ENCODE data around the gene NRP1. TPM values are rescaled to one million over a fixed set of nuclear protein-coding genes. Genes with fewer than 3 reads are reported as not detected.

Gene NRP1
- polyA plus RNA-seq, 3 donors, result 1.1 to 1.7 (median 1.3) TPM

DNA sequence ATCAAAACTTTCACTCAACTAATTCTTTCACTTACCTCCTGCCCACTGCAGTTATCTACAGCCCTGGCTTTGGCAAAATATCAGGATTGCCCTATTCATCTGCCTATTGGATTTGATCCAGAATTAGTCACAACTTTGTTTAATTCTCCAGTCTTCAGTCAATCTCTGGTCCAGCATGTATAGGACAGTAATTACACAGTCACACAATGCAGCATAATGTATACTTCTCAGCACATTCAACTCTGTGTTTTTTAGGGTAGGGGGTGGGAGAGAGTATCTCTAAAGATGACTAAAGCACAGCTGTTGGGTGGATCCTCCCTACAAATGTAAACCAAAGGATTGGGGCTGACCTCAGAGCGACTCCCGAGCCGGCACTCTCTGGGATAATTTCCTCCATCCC lies 17.7 kb upstream of the NRP1 start:
- H3K4me1 Mint-ChIP-seq, result no peaks in the 10 kb centered on the region
- intact Hi-C loops (cut with micrococcal nuclease), result no loop called here

DNA sequence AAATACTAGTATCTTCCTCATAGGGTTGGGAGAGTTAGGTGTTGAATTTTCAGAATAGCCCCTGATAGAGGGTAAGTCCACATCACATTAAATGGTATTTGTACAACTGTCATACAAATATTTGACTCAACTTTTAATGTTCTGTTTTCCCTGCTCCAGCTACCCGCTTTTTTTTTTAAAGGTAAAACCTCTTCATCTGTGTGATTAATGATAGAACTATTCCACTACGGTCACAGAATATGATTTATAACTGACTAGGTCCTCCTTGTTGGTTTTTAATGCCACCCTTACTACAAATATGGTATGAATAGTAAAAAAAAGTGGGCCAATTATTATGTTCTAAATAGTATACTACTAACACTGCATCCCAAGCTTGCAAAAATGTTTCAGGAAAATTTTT lies 15.6 kb upstream of the NRP1 start:
- H3K36me3 Mint-ChIP-seq, result no peaks in the 10 kb centered on the region
- no peak overlapping the region for H3K4me3 Mint-ChIP-seq
- H3K27me3 Mint-ChIP-seq (ENCODE audit: low read depth in 3 of 3), result peaks cover 4 to 6% (median 5%) of the 10 kb centered on the region in 3 donors
- Histone ChIP-seq H3K4me3 (replicated peaks in 1 of 3; ENCODE audit: low read depth in 2 of 3, low read length in 3 of 3) (no peak overlapping the region), H4K20me1 (ENCODE audit: insufficient read depth, low read length) (no peaks in the 10 kb centered on the region), H3K9me3 (replicated peaks in 1 of 2; ENCODE audit: control insufficient read depth in 1 of 2, insufficient read depth in 1 of 2, low read length in 2 of 2) (no peaks in the 10 kb centered on the region), H3K9ac (ENCODE audit: insufficient read depth, low read length, poor library complexity, severe bottlenecking) (no peak overlapping the region), H3K27me3 (ENCODE audit: control insufficient read depth in 2 of 2, insufficient read depth in 2 of 2, low read length in 2 of 2) (peaks cover 2 to 4% of the 10 kb centered on the region in 2 donors), H3K79me2 (ENCODE audit: insufficient read depth, low read length) (no peaks in the 10 kb centered on the region), H3K36me3 (replicated peaks in 1 of 2; ENCODE audit: control insufficient read depth in 1 of 2, insufficient read depth in 2 of 2, low read length in 2 of 2) (no peaks in the 10 kb centered on the region), H3K4me1 (ENCODE audit: control insufficient read depth in 1 of 2, insufficient read depth in 2 of 2, low read length in 2 of 2) (peaks cover 0 to 3% of the 10 kb centered on the region in 2 donors), H2AFZ (ENCODE audit: insufficient read depth, low read depth, low read length, poor library complexity, severe bottlenecking) (no peak overlapping the region), H3K27ac (ENCODE audit: low read depth in 1 of 2, low read length in 2 of 2) (no peak overlapping the region), H3K4me2 (replicated peaks; ENCODE audit: extremely low read depth, low read length, poor library complexity, severe bottlenecking) (no peak overlapping the region)
- peaks cover 0 to 4% (median 0%) of the 10 kb centered on the region in 7 donors for H3K9me3 Mint-ChIP-seq
- no peak for DNase-seq
- no peak overlapping the region for H3K27ac Mint-ChIP-seq
- TF ChIP-seq, protein P1, sequence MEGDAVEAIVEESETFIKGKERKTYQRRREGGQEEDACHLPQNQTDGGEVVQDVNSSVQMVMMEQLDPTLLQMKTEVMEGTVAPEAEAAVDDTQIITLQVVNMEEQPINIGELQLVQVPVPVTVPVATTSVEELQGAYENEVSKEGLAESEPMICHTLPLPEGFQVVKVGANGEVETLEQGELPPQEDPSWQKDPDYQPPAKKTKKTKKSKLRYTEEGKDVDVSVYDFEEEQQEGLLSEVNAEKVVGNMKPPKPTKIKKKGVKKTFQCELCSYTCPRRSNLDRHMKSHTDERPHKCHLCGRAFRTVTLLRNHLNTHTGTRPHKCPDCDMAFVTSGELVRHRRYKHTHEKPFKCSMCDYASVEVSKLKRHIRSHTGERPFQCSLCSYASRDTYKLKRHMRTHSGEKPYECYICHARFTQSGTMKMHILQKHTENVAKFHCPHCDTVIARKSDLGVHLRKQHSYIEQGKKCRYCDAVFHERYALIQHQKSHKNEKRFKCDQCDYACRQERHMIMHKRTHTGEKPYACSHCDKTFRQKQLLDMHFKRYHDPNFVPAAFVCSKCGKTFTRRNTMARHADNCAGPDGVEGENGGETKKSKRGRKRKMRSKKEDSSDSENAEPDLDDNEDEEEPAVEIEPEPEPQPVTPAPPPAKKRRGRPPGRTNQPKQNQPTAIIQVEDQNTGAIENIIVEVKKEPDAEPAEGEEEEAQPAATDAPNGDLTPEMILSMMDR (IDR thresholded peaks at IDR 0.05), result no peak
- WGBS (ENCODE audit: insufficient coverage), result no CpG with 5 or more reads among the region's 2 CpGs
- H3K4me1 Mint-ChIP-seq, result no peaks in the 10 kb centered on the region
- intact Hi-C loops (cut with micrococcal nuclease), result no loop called here

More for the DNA sequence above, 17.7 kb upstream of the NRP1 start:
- H3K36me3 Mint-ChIP-seq, result no peaks in the 10 kb centered on the region
- whole genome bisulfite sequencing (ENCODE audit: insufficient coverage), result no CpG with 5 or more reads among the region's 3 CpGs
- H3K4me3 Mint-ChIP-seq, result no peak overlapping the region
- H3K4me2 ChIP-seq (replicated peaks; ENCODE audit: extremely low read depth, low read length, poor library complexity, severe bottlenecking), result no peak overlapping the region
- no peak overlapping the region for H2AFZ ChIP-seq (ENCODE audit: insufficient read depth, low read depth, low read length, poor library complexity, severe bottlenecking)
- H4K20me1 ChIP-seq (ENCODE audit: insufficient read depth, low read length), result no peaks in the 10 kb centered on the region
- no peaks in the 10 kb centered on the region for H3K9me3 ChIP-seq (replicated peaks in 1 of 2; ENCODE audit: control insufficient read depth in 1 of 2, insufficient read depth in 1 of 2, low read length in 2 of 2)
- no peak overlapping the region for H3K9ac ChIP-seq (ENCODE audit: insufficient read depth, low read length, poor library complexity, severe bottlenecking)
- DNase-seq, result no peak
- H3K27ac Mint-ChIP-seq, result no peak overlapping the region
- peaks cover 0 to 6% (median under 1%) of the 10 kb centered on the region in 7 donors for H3K9me3 Mint-ChIP-seq
- H3K27me3 ChIP-seq (ENCODE audit: control insufficient read depth in 2 of 2, insufficient read depth in 2 of 2, low read length in 2 of 2), result peaks cover 2 to 4% of the 10 kb centered on the region in 2 donors
- TF ChIP-seq, protein P1 (IDR thresholded peaks at IDR 0.05), result no peak
- H3K27ac ChIP-seq (ENCODE audit: low read depth in 1 of 2, low read length in 2 of 2), result no peak overlapping the region
- H3K27me3 Mint-ChIP-seq (ENCODE audit: low read depth in 3 of 3), result peaks cover 3 to 6% (median 4%) of the 10 kb centered on the region in 3 donors
- no peaks in the 10 kb centered on the region for H3K79me2 ChIP-seq (ENCODE audit: insufficient read depth, low read length)
- H3K4me3 ChIP-seq (replicated peaks in 1 of 3; ENCODE audit: low read depth in 2 of 3, low read length in 3 of 3), result no peak overlapping the region
- H3K4me1 ChIP-seq (ENCODE audit: control insufficient read depth in 1 of 2, insufficient read depth in 2 of 2, low read length in 2 of 2), result peaks cover 8 to 12% of the 10 kb centered on the region in 2 donors
- no peaks in the 10 kb centered on the region for H3K36me3 ChIP-seq (replicated peaks in 1 of 2; ENCODE audit: control insufficient read depth in 1 of 2, insufficient read depth in 2 of 2, low read length in 2 of 2)
